Esophagus squamous epithelium (tissue), 5 donors: ENCODE results near the gene NEK7. TPM values are rescaled to one million over a fixed set of nuclear protein-coding genes. Genes with fewer than 3 reads are reported as not detected.

Experiments used
- DNase-seq: peaks from one replicate; lab custom pipeline; 2025; lab: John Stamatoyannopoulos, UW
- H3K27ac ChIP-seq, 4 donors: fragments of 200-600 bp; sonication (generic); one replicate each; pipeline ENCODE4 v1.5.1; 2016 to 2019; ENCODE audit warnings: mild to moderate bottlenecking in 1 of 4
- H3K27me3 ChIP-seq, 4 donors: fragments of 200-600 bp; sonication (generic); 1 replicate in 3 of 4; 2 replicates in 1 of 4; pipeline versions ENCODE4 v1.5.1 to v1.6.0; 2017 to 2021; ENCODE audit warnings: antibody characterized with exemption in 1 of 4
- H3K36me3 ChIP-seq, 3 donors: fragments of 200-600 bp; sonication (generic); one replicate each; pipeline ENCODE4 v1.5.1; 2016 to 2019
- H3K4me1 ChIP-seq, 3 donors: fragments of 200-600 bp; sonication (generic); one replicate each; pipeline ENCODE4 v1.5.1; 2017 to 2019
- H3K4me3 ChIP-seq, 4 donors: fragments of 200-600 bp; sonication (generic); 1 replicate in 3 of 4; 2 replicates in 1 of 4; pipeline ENCODE4 v1.5.1; 2016 to 2019; ENCODE audit warnings: mild to moderate bottlenecking in 2 of 4, moderate library complexity in 1 of 4
- H3K9me3 ChIP-seq, 3 donors: fragments of 200-600 bp; sonication (generic); one replicate each; pipeline ENCODE4 v1.5.1; 2016 to 2019
- POLR2A ChIP-seq, 4 donors: fragments of 450-650 bp; IDR thresholded peaks; one replicate each; pipeline ENCODE4 v1.6.1; 2017; ENCODE audit warnings: antibody characterized with exemption in 4 of 4, mild to moderate bottlenecking in 4 of 4, moderate library complexity in 3 of 4
- WGBS, 2 donors: methylation state at CpG; one replicate each; pipeline ENCODE4 v1.1.5; 2018; 5-methylcytosine and 5-hydroxymethylcytosine counted together
- intact Hi-C: fragments of 100-400 bp; cut with DNase I; formaldehyde crosslinking; loops from one replicate; pipeline ENCODE4 v1.15.0; 2022
- total RNA-seq, 4 donors: library from RNA; depleted of rRNA; stranded (reverse); fragments of >200 nt; gene quantifications; one replicate each; pipeline ENCODE4 v1.1.0, GENCODE V29; 2016
- TF ChIP-seq, protein P1 (sequence below), 6 experiments: fragments of 450-650 bp in 4 of 6; fragments of 200-600 bp in 2 of 6; sonication (generic) in 2 of 6; IDR thresholded peaks; one replicate each; pipeline ENCODE4 v1.5.1; 2016 to 2019; ENCODE audit warnings: antibody characterized with exemption in 6 of 6, mild to moderate bottlenecking in 4 of 6, moderate library complexity in 4 of 6
- donor health status: DM: yes; HTN: yes; CAD: no.

NEK7 gene
- total RNA-seq, 4 donors from 2014 or later = 26.2 to 79.2 (median 52.4) TPM

DNA sequence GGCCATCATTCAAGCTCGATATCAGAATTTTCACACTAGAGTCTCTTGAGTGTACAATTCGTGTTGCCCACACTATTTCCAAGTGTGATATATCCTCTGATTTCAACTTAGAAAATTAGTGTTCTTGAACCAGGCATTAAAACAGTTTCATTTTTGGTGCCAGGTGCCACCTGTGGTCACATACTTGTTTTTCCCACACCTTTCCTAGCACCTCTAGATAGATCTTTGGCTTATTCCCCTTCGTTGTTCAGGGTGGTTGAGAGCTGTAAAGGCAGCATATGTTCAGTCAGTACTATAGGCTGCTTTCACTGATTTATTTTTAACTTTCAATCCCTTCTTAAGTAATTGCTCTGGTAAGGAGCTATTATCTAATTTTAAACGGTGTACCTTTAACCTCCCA lies 131.1 kb downstream of the NEK7 start:
- WGBS, 2 donors = 85% methylated on average over 4 of the region's 4 CpGs
- peaks cover 0 to 21% (median 0%) of the 10 kb centered on the region in 3 donors for H3K36me3 ChIP-seq
- DNase-seq = no peak
- TF ChIP-seq POLR2A (IDR thresholded peaks at IDR 0.05) = no peak
- TF ChIP-seq, protein P1, sequence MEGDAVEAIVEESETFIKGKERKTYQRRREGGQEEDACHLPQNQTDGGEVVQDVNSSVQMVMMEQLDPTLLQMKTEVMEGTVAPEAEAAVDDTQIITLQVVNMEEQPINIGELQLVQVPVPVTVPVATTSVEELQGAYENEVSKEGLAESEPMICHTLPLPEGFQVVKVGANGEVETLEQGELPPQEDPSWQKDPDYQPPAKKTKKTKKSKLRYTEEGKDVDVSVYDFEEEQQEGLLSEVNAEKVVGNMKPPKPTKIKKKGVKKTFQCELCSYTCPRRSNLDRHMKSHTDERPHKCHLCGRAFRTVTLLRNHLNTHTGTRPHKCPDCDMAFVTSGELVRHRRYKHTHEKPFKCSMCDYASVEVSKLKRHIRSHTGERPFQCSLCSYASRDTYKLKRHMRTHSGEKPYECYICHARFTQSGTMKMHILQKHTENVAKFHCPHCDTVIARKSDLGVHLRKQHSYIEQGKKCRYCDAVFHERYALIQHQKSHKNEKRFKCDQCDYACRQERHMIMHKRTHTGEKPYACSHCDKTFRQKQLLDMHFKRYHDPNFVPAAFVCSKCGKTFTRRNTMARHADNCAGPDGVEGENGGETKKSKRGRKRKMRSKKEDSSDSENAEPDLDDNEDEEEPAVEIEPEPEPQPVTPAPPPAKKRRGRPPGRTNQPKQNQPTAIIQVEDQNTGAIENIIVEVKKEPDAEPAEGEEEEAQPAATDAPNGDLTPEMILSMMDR (IDR thresholded peaks at IDR 0.05) = no peak
- H3K27ac ChIP-seq = no peak overlapping the region
- H3K4me1 ChIP-seq = peaks cover 0 to 23% (median 7%) of the 10 kb centered on the region in 3 donors
- intact Hi-C loops = no loop called here
- no peaks in the 10 kb centered on the region for H3K9me3 ChIP-seq
- no peaks in the 10 kb centered on the region for H3K27me3 ChIP-seq
- no peak overlapping the region for H3K4me3 ChIP-seq

GRCh38 chr1:198290089-198290683 lies 133.4 kb downstream of the NEK7 start:
- Histone ChIP-seq H3K27me3 (no peaks in the 10 kb centered on the region), H3K9me3 (no peaks in the 10 kb centered on the region), H3K36me3 (peaks cover 0 to 29% (median 0%) of the 10 kb centered on the region in 3 donors), H3K27ac (no peak overlapping the region), H3K4me3 (no peak overlapping the region), H3K4me1 (peaks cover 0 to 23% (median 7%) of the 10 kb centered on the region in 3 donors)
- DNase-seq = no peak
- TF ChIP-seq POLR2A (IDR thresholded peaks at IDR 0.05) = no peak
- TF ChIP-seq, protein P1 (IDR thresholded peaks at IDR 0.05) = no peak
- WGBS, 2 donors = 90% methylated on average over 7 of the region's 7 CpGs
- intact Hi-C loops = no loop called here

- intact Hi-C loops = no loop called here
Observed at GRCh38 chr1:198291036-198291435, 134.2 kb downstream of the NEK7 start.

DNA sequence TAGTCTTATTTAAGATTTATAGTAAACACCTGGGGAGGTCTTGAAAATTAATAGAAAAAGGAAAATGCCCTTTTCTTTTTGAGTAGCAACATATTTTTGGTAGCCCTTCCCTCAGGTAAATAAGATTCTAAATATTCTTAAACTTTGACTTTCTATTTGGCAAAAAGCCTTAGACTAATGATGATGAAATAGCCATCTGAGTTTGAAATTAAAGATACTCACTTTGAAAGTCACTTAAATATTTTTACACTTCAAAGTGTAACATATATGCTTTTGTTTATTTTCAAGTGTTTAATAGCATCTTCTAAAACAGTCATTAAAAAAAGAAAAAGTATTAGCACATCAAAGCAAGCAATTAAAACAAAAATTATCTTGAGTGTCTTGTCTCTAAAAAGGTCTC lies 135.1 kb downstream of the NEK7 start:
- H3K27me3 ChIP-seq = no peaks in the 10 kb centered on the region

More at GRCh38 chr1:198291036-198291435, 134.2 kb downstream of the NEK7 start:
- H3K36me3 ChIP-seq = peaks cover 0 to 30% (median 0%) of the 10 kb centered on the region in 3 donors
- DNase-seq = no peak
- TF ChIP-seq POLR2A (IDR thresholded peaks at IDR 0.05) = no peak
- TF ChIP-seq, protein P1 (IDR thresholded peaks at IDR 0.05) = no peak
- H3K4me1 ChIP-seq = peaks cover 0 to 23% (median 7%) of the 10 kb centered on the region in 3 donors
- no peaks in the 10 kb centered on the region for H3K9me3 ChIP-seq
- H3K27ac ChIP-seq = no peak overlapping the region
- no peaks in the 10 kb centered on the region for H3K27me3 ChIP-seq
- no peak overlapping the region for H3K4me3 ChIP-seq

DNA sequence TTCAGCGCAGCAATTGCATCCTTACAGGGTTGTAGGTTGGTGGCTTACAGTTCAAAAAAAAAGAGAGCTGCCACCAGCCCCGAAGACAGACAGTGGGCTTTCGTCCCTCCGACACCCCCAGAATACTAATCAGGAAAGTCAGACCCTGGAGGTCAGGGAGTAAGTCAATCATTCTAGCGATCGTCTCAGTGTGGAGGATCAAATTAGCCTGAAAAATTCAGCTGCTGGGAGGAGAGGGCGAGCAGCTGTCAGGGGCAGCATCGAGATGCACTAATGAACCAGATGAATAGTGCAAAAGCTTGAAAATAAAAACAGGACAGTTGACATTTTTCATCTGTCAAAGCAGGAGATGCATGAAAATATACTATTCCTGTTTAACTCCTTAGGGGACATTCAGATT lies 138.4 kb downstream of the NEK7 start:
- DNase-seq = no peak
- H3K36me3 ChIP-seq = peaks cover 0 to 64% (median 0%) of the 10 kb centered on the region in 3 donors
- intact Hi-C loops = no loop called here
- WGBS, 2 donors = 85 to 88% methylated on average over 8 of the region's 8 CpGs
- no peaks in the 10 kb centered on the region for H3K27me3 ChIP-seq
- H3K9me3 ChIP-seq = no peaks in the 10 kb centered on the region
- TF ChIP-seq, protein P1 (IDR thresholded peaks at IDR 0.05) = no peak
- TF ChIP-seq POLR2A (IDR thresholded peaks at IDR 0.05) = no peak
- H3K4me1 ChIP-seq = no peaks in the 10 kb centered on the region
- H3K4me3 ChIP-seq = no peak overlapping the region
- H3K27ac ChIP-seq = no peak overlapping the region

More for the DNA sequence above, 135.1 kb downstream of the NEK7 start:
- Histone ChIP-seq H3K4me3 (no peak overlapping the region), H3K4me1 (peaks cover 0 to 23% (median 7%) of the 10 kb centered on the region in 3 donors), H3K36me3 (peaks cover 0 to 34% (median 0%) of the 10 kb centered on the region in 3 donors), H3K9me3 (no peaks in the 10 kb centered on the region), H3K27ac (no peak overlapping the region)
- no peak for DNase-seq
- intact Hi-C loops = no loop called here
- TF ChIP-seq, protein P1 (IDR thresholded peaks at IDR 0.05) = no peak
- TF ChIP-seq POLR2A (IDR thresholded peaks at IDR 0.05) = no peak
